Measurements from ENCODE around the gene NYAP2.

NYAP2 gene

DNA sequence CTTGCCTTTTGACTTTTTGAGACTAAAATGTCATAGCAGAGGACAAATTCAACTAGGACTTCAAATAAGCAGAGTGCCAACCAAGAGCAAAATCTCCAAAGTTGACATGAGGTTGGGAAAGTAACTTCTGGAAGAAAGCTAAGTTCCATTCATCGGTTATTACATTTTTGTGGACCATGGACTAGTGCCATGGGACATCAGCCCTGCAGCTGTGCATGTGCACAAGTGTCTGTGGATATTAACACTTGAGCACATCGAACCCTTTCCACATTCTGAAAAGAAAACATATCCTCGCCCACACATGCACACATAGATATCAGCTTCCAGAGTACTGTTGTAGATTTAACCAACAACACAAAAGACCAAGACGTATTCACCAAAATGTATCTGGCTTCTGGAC is 262.6 kb downstream of the NYAP2 start:
- Histone ChIP-seq H3K27ac (replicated peaks; ENCODE audit: low read length) (no peak overlapping the region), H4K8ac (ENCODE audit: low read depth, low read length) (no peak overlapping the region), H3K4me2 (ENCODE audit: insufficient read depth, low read length, poor library complexity, severe bottlenecking) (no peak overlapping the region), H3K23ac (ENCODE audit: low read depth, low read length, poor library complexity) (no peak overlapping the region), H2AK5ac (ENCODE audit: low read depth, low read length) (no peak overlapping the region), H2BK5ac (ENCODE audit: low read length) (no peak overlapping the region), H3K9me3 (replicated peaks in 1 of 2; ENCODE audit: control insufficient read depth in 2 of 2, insufficient read depth in 1 of 2, low read depth in 1 of 2, low read length in 2 of 2) (no peaks in the 10 kb centered on the region), H3K18ac (ENCODE audit: low read length) (no peak overlapping the region), H3K9ac (ENCODE audit: low read depth, low read length, poor library complexity) (no peak overlapping the region), H2AFZ (ENCODE audit: low read length) (no peak overlapping the region), H3K27me3 (ENCODE audit: control insufficient read depth in 3 of 3, insufficient read depth in 3 of 3, low read depth in 1 of 3, low read length in 3 of 3) (no peaks in the 10 kb centered on the region), H4K91ac (ENCODE audit: low read depth, low read length, poor library complexity) (no peak overlapping the region), H2BK15ac (ENCODE audit: low read length) (no peak overlapping the region), H2BK120ac (ENCODE audit: low read depth, low read length) (no peak overlapping the region), H3K4me1 (ENCODE audit: control insufficient read depth in 2 of 2, insufficient read depth in 1 of 2, low read depth in 1 of 2, low read length in 2 of 2) (no peaks in the 10 kb centered on the region), H3K4ac (ENCODE audit: low read length) (no peak overlapping the region), H3K4me3 (ENCODE audit: low read length in 2 of 2) (no peak overlapping the region), H3K79me1 (ENCODE audit: low read depth, low read length) (no peaks in the 10 kb centered on the region), H2BK12ac (ENCODE audit: low read length) (no peak overlapping the region), H3K14ac (ENCODE audit: low read length) (no peak overlapping the region), H3K36me3 (replicated peaks in 1 of 2; ENCODE audit: control insufficient read depth in 2 of 2, insufficient read depth in 2 of 2, low read length in 2 of 2) (no peaks in the 10 kb centered on the region)
- no peak for DNase-seq (ENCODE audit: low spot score)
- WGBS, 2 donors (ENCODE audit: extremely low coverage in 2 of 2, insufficient read length in 2 of 2, insufficient replicate concordance in 1 of 2), result no CpG with 5 or more reads among the region's 4 CpGs

DNA sequence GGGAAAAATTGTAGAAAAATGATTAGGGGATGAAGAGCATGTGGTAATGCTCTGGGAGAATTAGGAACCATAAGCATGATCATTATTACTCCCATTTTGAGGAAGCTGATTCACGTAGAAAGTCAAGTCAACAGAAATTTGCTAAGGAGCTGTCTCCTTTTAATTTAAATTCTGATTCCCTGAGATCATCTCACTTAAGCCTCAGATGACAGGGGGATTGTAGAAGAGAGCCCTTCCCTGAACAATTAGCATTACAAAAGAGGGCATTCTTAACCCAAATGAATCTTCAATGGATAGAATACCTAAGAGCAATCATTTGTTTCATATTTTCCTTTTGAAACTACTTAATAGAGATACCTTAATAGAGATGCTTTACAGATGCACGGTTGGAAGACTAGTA is 267.9 kb downstream of the NYAP2 start:
- Histone ChIP-seq H3K9ac (ENCODE audit: low read depth, low read length, poor library complexity) (no peak overlapping the region), H3K9me3 (replicated peaks in 1 of 2; ENCODE audit: control insufficient read depth in 2 of 2, insufficient read depth in 1 of 2, low read depth in 1 of 2, low read length in 2 of 2) (peaks cover 0 to 7% of the 10 kb centered on the region in 2 donors), H2BK15ac (ENCODE audit: low read length) (no peak overlapping the region), H2AFZ (ENCODE audit: low read length) (no peak overlapping the region), H3K27me3 (ENCODE audit: control insufficient read depth in 3 of 3, insufficient read depth in 3 of 3, low read depth in 1 of 3, low read length in 3 of 3) (no peaks in the 10 kb centered on the region), H4K91ac (ENCODE audit: low read depth, low read length, poor library complexity) (no peak overlapping the region), H2BK12ac (ENCODE audit: low read length) (no peak overlapping the region), H3K27ac (replicated peaks; ENCODE audit: low read length) (no peak overlapping the region), H4K8ac (ENCODE audit: low read depth, low read length) (no peak overlapping the region), H3K18ac (ENCODE audit: low read length) (no peak overlapping the region), H2BK120ac (ENCODE audit: low read depth, low read length) (no peak overlapping the region), H2AK5ac (ENCODE audit: low read depth, low read length) (no peak overlapping the region), H3K36me3 (replicated peaks in 1 of 2; ENCODE audit: control insufficient read depth in 2 of 2, insufficient read depth in 2 of 2, low read length in 2 of 2) (no peaks in the 10 kb centered on the region), H3K79me1 (ENCODE audit: low read depth, low read length) (no peaks in the 10 kb centered on the region), H3K4me1 (ENCODE audit: control insufficient read depth in 2 of 2, insufficient read depth in 1 of 2, low read depth in 1 of 2, low read length in 2 of 2) (no peaks in the 10 kb centered on the region), H3K4me2 (ENCODE audit: insufficient read depth, low read length, poor library complexity, severe bottlenecking) (no peak overlapping the region), H3K23ac (ENCODE audit: low read depth, low read length, poor library complexity) (no peak overlapping the region), H3K4ac (ENCODE audit: low read length) (no peak overlapping the region), H3K4me3 (ENCODE audit: low read length in 2 of 2) (no peak overlapping the region), H2BK5ac (ENCODE audit: low read length) (no peak overlapping the region), H3K14ac (ENCODE audit: low read length) (no peak overlapping the region)
- DNase-seq (ENCODE audit: low spot score), result no peak
- no CpG with 5 or more reads among the region's 2 CpGs for WGBS, 2 donors (ENCODE audit: extremely low coverage in 2 of 2, insufficient read length in 2 of 2, insufficient replicate concordance in 1 of 2)

DNA sequence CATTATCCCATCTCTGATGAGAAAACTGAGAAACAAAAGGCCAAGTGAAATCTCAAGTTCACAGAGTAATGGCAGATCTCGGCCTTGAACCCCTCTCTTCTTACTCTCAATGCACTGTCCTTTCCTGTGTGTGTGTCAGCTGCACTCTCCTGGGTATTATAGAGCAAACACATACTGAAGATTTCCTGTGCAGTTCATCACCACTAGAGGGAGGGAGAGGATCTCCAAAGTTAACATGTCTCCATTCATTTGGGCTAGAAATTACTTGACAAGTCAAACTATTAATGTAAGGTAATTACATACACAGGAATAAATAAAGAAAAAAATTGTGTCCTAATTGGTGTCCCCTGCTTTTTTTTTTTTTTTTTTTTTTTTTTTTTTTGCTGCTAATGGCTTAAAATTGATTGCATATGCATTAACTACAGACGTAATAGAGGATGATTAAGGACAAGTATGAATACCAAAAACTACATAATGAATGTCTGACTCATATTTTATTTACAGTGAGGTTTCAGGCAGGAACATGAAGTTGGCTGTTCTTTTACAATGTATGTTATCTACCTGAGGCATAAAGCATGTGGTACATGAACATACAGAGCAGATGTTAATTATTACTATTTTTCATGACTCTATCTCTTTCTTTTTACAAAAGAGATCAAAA is 269.2 kb downstream of the NYAP2 start:
- Histone ChIP-seq H3K4me3 (ENCODE audit: low read length in 2 of 2) (no peak overlapping the region), H2AK5ac (ENCODE audit: low read depth, low read length) (no peak overlapping the region), H3K27me3 (ENCODE audit: control insufficient read depth in 3 of 3, insufficient read depth in 3 of 3, low read depth in 1 of 3, low read length in 3 of 3) (no peaks in the 10 kb centered on the region), H3K79me1 (ENCODE audit: low read depth, low read length) (no peaks in the 10 kb centered on the region), H3K4ac (ENCODE audit: low read length) (no peak overlapping the region), H3K4me1 (ENCODE audit: control insufficient read depth in 2 of 2, insufficient read depth in 1 of 2, low read depth in 1 of 2, low read length in 2 of 2) (peaks cover 0 to under 1% of the 10 kb centered on the region in 2 donors), H4K8ac (ENCODE audit: low read depth, low read length) (no peak overlapping the region), H2BK120ac (ENCODE audit: low read depth, low read length) (no peak overlapping the region), H2AFZ (ENCODE audit: low read length) (no peak overlapping the region), H3K36me3 (replicated peaks in 1 of 2; ENCODE audit: control insufficient read depth in 2 of 2, insufficient read depth in 2 of 2, low read length in 2 of 2) (no peaks in the 10 kb centered on the region), H3K9me3 (replicated peaks in 1 of 2; ENCODE audit: control insufficient read depth in 2 of 2, insufficient read depth in 1 of 2, low read depth in 1 of 2, low read length in 2 of 2) (peaks cover 0 to 7% of the 10 kb centered on the region in 2 donors), H2BK15ac (ENCODE audit: low read length) (no peak overlapping the region), H3K27ac (replicated peaks; ENCODE audit: low read length) (no peak overlapping the region), H4K91ac (ENCODE audit: low read depth, low read length, poor library complexity) (no peak overlapping the region), H3K9ac (ENCODE audit: low read depth, low read length, poor library complexity) (no peak overlapping the region), H3K14ac (ENCODE audit: low read length) (no peak overlapping the region), H3K23ac (ENCODE audit: low read depth, low read length, poor library complexity) (no peak overlapping the region), H3K18ac (ENCODE audit: low read length) (no peak overlapping the region), H2BK5ac (ENCODE audit: low read length) (no peak overlapping the region), H3K4me2 (ENCODE audit: insufficient read depth, low read length, poor library complexity, severe bottlenecking) (no peak overlapping the region), H2BK12ac (ENCODE audit: low read length) (no peak overlapping the region)
- DNase-seq (ENCODE audit: low spot score), result no peak
- no CpG with 5 or more reads among the region's 2 CpGs for WGBS, 2 donors (ENCODE audit: extremely low coverage in 2 of 2, insufficient read length in 2 of 2, insufficient replicate concordance in 1 of 2)

DNA sequence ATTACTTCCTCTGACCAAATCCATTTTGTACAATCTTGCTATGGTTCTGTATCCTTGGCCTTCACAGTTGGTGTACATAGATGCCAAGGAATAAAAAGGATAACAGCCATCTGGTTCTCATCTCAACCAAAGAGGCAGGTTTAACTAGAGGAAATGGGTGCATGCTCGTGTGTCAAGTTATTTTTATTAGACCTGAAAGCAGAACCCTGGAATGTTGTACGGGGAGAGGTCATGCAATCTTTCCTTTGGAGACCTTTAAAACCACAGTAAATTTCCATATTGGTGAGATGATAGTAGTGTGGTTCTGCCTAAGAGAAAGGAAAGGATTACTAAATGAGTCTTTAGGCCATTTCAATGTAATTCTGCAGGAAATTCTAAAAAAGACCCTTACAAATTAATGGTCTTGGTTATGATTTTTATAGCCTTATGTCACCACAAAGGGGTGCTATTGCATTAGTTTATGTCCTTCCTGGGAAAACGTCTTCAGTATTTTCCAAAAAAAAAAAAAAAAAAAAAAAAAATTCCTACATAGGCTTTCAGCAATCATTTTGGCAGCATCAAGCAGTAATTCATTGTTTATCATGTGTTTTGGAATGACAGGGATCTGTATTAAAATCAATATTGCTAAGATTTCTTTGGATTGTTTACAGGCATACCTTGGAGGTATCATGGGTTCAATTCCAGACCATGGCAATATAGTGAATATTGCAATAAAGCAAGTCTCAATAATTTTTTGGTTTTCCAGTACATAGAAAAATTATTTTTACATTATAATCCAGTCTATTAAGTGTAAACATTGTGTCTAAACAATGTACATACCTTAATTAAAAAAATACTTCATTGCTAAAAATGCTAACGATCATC is 270.8 kb downstream of the NYAP2 start:
- no peak overlapping the region for H4K8ac ChIP-seq (ENCODE audit: low read depth, low read length)
- no peak overlapping the region for H3K27ac ChIP-seq (replicated peaks; ENCODE audit: low read length)
- WGBS, 2 donors (ENCODE audit: extremely low coverage in 2 of 2, insufficient read length in 2 of 2, insufficient replicate concordance in 1 of 2), result no CpG with 5 or more reads among the region's 4 CpGs
- no peak overlapping the region for H3K23ac ChIP-seq (ENCODE audit: low read depth, low read length, poor library complexity)
- no peak overlapping the region for H2BK12ac ChIP-seq (ENCODE audit: low read length)
- H3K9ac ChIP-seq (ENCODE audit: low read depth, low read length, poor library complexity), result no peak overlapping the region
- no peak overlapping the region for H2AK5ac ChIP-seq (ENCODE audit: low read depth, low read length)
- no peaks in the 10 kb centered on the region for H3K79me1 ChIP-seq (ENCODE audit: low read depth, low read length)
- H3K4me3 ChIP-seq (ENCODE audit: low read length in 2 of 2), result no peak overlapping the region
- peaks cover 0 to 7% of the 10 kb centered on the region in 2 donors for H3K9me3 ChIP-seq (replicated peaks in 1 of 2; ENCODE audit: control insufficient read depth in 2 of 2, insufficient read depth in 1 of 2, low read depth in 1 of 2, low read length in 2 of 2)
- no peak overlapping the region for H4K91ac ChIP-seq (ENCODE audit: low read depth, low read length, poor library complexity)
- H3K4me1 ChIP-seq (ENCODE audit: control insufficient read depth in 2 of 2, insufficient read depth in 1 of 2, low read depth in 1 of 2, low read length in 2 of 2), result peaks cover 0 to 2% of the 10 kb centered on the region in 2 donors
- H2BK5ac ChIP-seq (ENCODE audit: low read length), result no peak overlapping the region
- H3K4me2 ChIP-seq (ENCODE audit: insufficient read depth, low read length, poor library complexity, severe bottlenecking), result no peak overlapping the region
- no peaks in the 10 kb centered on the region for H3K27me3 ChIP-seq (ENCODE audit: control insufficient read depth in 3 of 3, insufficient read depth in 3 of 3, low read depth in 1 of 3, low read length in 3 of 3)
- H3K18ac ChIP-seq (ENCODE audit: low read length), result no peak overlapping the region
- H2BK15ac ChIP-seq (ENCODE audit: low read length), result no peak overlapping the region
- no peak overlapping the region for H3K14ac ChIP-seq (ENCODE audit: low read length)
- H2BK120ac ChIP-seq (ENCODE audit: low read depth, low read length), result no peak overlapping the region
- H2AFZ ChIP-seq (ENCODE audit: low read length), result no peak overlapping the region
- no peaks in the 10 kb centered on the region for H3K36me3 ChIP-seq (replicated peaks in 1 of 2; ENCODE audit: control insufficient read depth in 2 of 2, insufficient read depth in 2 of 2, low read length in 2 of 2)
- no peak for DNase-seq (ENCODE audit: low spot score)
- H3K4ac ChIP-seq (ENCODE audit: low read length), result no peak overlapping the region
